Measurements from ENCODE around the gene EGFLAM. TPM values are rescaled to one million over a fixed set of nuclear protein-coding genes. Genes with fewer than 3 reads are reported as not detected.

EGFLAM gene
- total RNA-seq, 6 experiments from 2014 or later = 1.1 to 7.2 (median 6.0) TPM

GRCh38 chr5:38380537-38380936 is 122.2 kb downstream of the EGFLAM start:
- Mint-ChIP-seq H3K27ac (no peak overlapping the region), H3K36me3 (ENCODE audit: low read depth) (no peaks in the 10 kb centered on the region), H3K9me3 (no peaks in the 10 kb centered on the region), H3K4me3 (no peak overlapping the region), H3K27me3 (ENCODE audit: insufficient read depth) (peaks cover 33% of the 10 kb centered on the region), H3K4me1 (ENCODE audit: low read depth) (no peaks in the 10 kb centered on the region)
- no peak for TF ChIP-seq CTCF (IDR thresholded peaks at IDR 0.05)
- no peak for DNase-seq

- DNase-seq = no peak
- no peak overlapping the region for H3K27ac Mint-ChIP-seq
- no peak for TF ChIP-seq CTCF (IDR thresholded peaks at IDR 0.05)
- H3K4me1 Mint-ChIP-seq (ENCODE audit: low read depth) = no peaks in the 10 kb centered on the region
- H3K9me3 Mint-ChIP-seq = no peaks in the 10 kb centered on the region
- peaks cover 30% of the 10 kb centered on the region for H3K27me3 Mint-ChIP-seq (ENCODE audit: insufficient read depth)
- no peaks in the 10 kb centered on the region for H3K36me3 Mint-ChIP-seq (ENCODE audit: low read depth)
- H3K4me3 Mint-ChIP-seq = no peak overlapping the region
Measured at GRCh38 chr5:38381361-38381760, 123.0 kb downstream of the EGFLAM start.

GRCh38 chr5:38382898-38383297 is 124.5 kb downstream of the EGFLAM start:
- TF ChIP-seq CTCF (IDR thresholded peaks at IDR 0.05) = peak; percentile 91
- Mint-ChIP-seq H3K4me1 (ENCODE audit: low read depth) (no peaks in the 10 kb centered on the region), H3K27me3 (ENCODE audit: insufficient read depth) (peaks cover 27% of the 10 kb centered on the region), H3K36me3 (ENCODE audit: low read depth) (no peaks in the 10 kb centered on the region), H3K9me3 (no peaks in the 10 kb centered on the region), H3K4me3 (no peak overlapping the region), H3K27ac (no peak overlapping the region)
- peak; percentile 52 for DNase-seq

GRCh38 chr5:38383701-38384100 is 125.3 kb downstream of the EGFLAM start:
- DNase-seq = no peak
- Mint-ChIP-seq H3K27me3 (ENCODE audit: insufficient read depth) (peaks cover 23% of the 10 kb centered on the region), H3K9me3 (no peaks in the 10 kb centered on the region), H3K27ac (no peak overlapping the region), H3K4me3 (no peak overlapping the region), H3K4me1 (ENCODE audit: low read depth) (no peaks in the 10 kb centered on the region), H3K36me3 (ENCODE audit: low read depth) (no peaks in the 10 kb centered on the region)
- TF ChIP-seq CTCF (IDR thresholded peaks at IDR 0.05) = no peak

- H3K9me3 Mint-ChIP-seq = no peaks in the 10 kb centered on the region
- H3K4me1 Mint-ChIP-seq (ENCODE audit: low read depth) = no peaks in the 10 kb centered on the region
- H3K27me3 Mint-ChIP-seq (ENCODE audit: insufficient read depth) = peaks cover 16% of the 10 kb centered on the region
- no peaks in the 10 kb centered on the region for H3K36me3 Mint-ChIP-seq (ENCODE audit: low read depth)
- no peak for DNase-seq
- H3K4me3 Mint-ChIP-seq = no peak overlapping the region
- TF ChIP-seq CTCF (IDR thresholded peaks at IDR 0.05) = no peak
- no peak overlapping the region for H3K27ac Mint-ChIP-seq
Measured at GRCh38 chr5:38384396-38384795, 126.0 kb downstream of the EGFLAM start.

- no peak for DNase-seq
- H3K4me3 Mint-ChIP-seq = no peak overlapping the region
- H3K27ac Mint-ChIP-seq = no peak overlapping the region
- H3K36me3 Mint-ChIP-seq (ENCODE audit: low read depth) = no peaks in the 10 kb centered on the region
- H3K4me1 Mint-ChIP-seq (ENCODE audit: low read depth) = no peaks in the 10 kb centered on the region
- H3K27me3 Mint-ChIP-seq (ENCODE audit: insufficient read depth) = peaks cover 8% of the 10 kb centered on the region
- no peaks in the 10 kb centered on the region for H3K9me3 Mint-ChIP-seq
- no peak for TF ChIP-seq CTCF (IDR thresholded peaks at IDR 0.05)
Measured at GRCh38 chr5:38387161-38387560, 128.8 kb downstream of the EGFLAM start.
